ENCODE measurements around the gene CDC73. TPM values are rescaled to one million over a fixed set of nuclear protein-coding genes. Genes with fewer than 3 reads are reported as not detected.

The CDC73 gene
- total and polyA plus RNA-seq, 2 of the 13 experiments (the other 11 are each of a cell fraction or from before 2014, with no cell fraction given), result 20.2 to 26.3 TPM

GRCh38 chr1:193121616-193122593 lies at the start of gene CDC73 (continued):
- no peak for TF ChIP-seq GPBP1L1 (CRISPR knock-in tag; IDR thresholded peaks at IDR 0.05)
- peak; percentile 91 for TF ChIP-seq DR1 (CRISPR knock-in tag; IDR thresholded peaks at IDR 0.05)
- peak; percentile 70 for TF ChIP-seq MXD3 (CRISPR knock-in tag; IDR thresholded peaks at IDR 0.05)
- 0 out of 2 replicates have a peak, but pooled peaks have one; percentile 41 for TF ChIP-seq HOXA7 (CRISPR knock-in tag; IDR thresholded peaks at IDR 0.05)
- peak; percentile 95; the same call in 1 of the 2 replicates for TF ChIP-seq ZMAT3 (CRISPR knock-in tag; conservative IDR thresholded peaks at IDR 0.05)
- TF ChIP-seq CREB1 (IDR thresholded peaks at IDR 0.05), result no peak; the same call in 1 of the 2 replicates
- peak; percentile 77 for TF ChIP-seq CREB1 (CRISPR knock-in tag; IDR thresholded peaks at IDR 0.05)
- no peak for TF ChIP-seq KAT2B (IDR thresholded peaks at IDR 0.05; ENCODE audit: borderline replicate concordance, low read depth, low read length)
- no peak for TF ChIP-seq ZNF326 (CRISPR knock-in tag; IDR thresholded peaks at IDR 0.05; ENCODE audit: borderline replicate concordance)
- TF ChIP-seq ZBTB44 (CRISPR knock-in tag; IDR thresholded peaks at IDR 0.05), result peak; percentile 23; the same call in 1 of the 2 replicates
- TF ChIP-seq HNF4G (IDR thresholded peaks at IDR 0.05; ENCODE audit: borderline replicate concordance, low read depth, low read length), result 0 out of 2 replicates have a peak, but pooled peaks have one; percentile 10
- peak; percentile 21; the same call in 1 of the 2 replicates for TF ChIP-seq HNF4G (CRISPR knock-in tag; IDR thresholded peaks at IDR 0.05; ENCODE audit: borderline replicate concordance, low read depth)
- peak; percentile 70; the same call in 1 of the 2 replicates for TF ChIP-seq SNAPC4 (CRISPR knock-in tag; IDR thresholded peaks at IDR 0.05)
- peak; percentile 48; the same call in 1 of the 2 replicates for TF ChIP-seq EHMT2 (IDR thresholded peaks at IDR 0.05; ENCODE audit: borderline replicate concordance, low read depth, low read length)
- peak; percentile 82 for TF ChIP-seq ZBTB2 (CRISPR knock-in tag; IDR thresholded peaks at IDR 0.05; ENCODE audit: low read depth)
- TF ChIP-seq BRCA1 (CRISPR knock-in tag; IDR thresholded peaks at IDR 0.05), result no peak
- peak; percentile 86 for TF ChIP-seq TGIF2 (CRISPR knock-in tag; IDR thresholded peaks at IDR 0.05)
- TF ChIP-seq SOX5 (CRISPR knock-in tag; IDR thresholded peaks at IDR 0.05; ENCODE audit: borderline replicate concordance), result peak; percentile 70; the same call in 1 of the 2 replicates

All from HepG2 (cell line).